Gastrocnemius medialis (tissue), 4 donors: Measurements from ENCODE around the gene ABCF3.
"Not testable (repeated sequence)": the region's sequence is repeated elsewhere in the genome, so short reads cannot be mapped to it uniquely, and the experiment has no call there.

Experiments
- POLR2A ChIP-seq, 2 donors: fragments of 450-650 bp; IDR thresholded peaks; one replicate each; pipeline ENCODE4 v1.6.1; 2017; ENCODE audit warnings: antibody characterized with exemption in 2 of 2, mild to moderate bottlenecking in 2 of 2, moderate library complexity in 2 of 2
- TF ChIP-seq, protein P1 (sequence below), 5 experiments: fragments of 450-650 bp in 3 of 5; fragments of 200-600 bp in 2 of 5; sonication (generic) in 2 of 5; IDR thresholded peaks in 4 of 5; conservative IDR thresholded peaks in 1 of 5; 1 replicate in 4 of 5; 2 replicates in 1 of 5; pipeline ENCODE4 v1.5.1; 2016 to 2019; ENCODE audit warnings: antibody characterized with exemption in 5 of 5, mild to moderate bottlenecking in 3 of 5, moderate library complexity in 3 of 5

DNA sequence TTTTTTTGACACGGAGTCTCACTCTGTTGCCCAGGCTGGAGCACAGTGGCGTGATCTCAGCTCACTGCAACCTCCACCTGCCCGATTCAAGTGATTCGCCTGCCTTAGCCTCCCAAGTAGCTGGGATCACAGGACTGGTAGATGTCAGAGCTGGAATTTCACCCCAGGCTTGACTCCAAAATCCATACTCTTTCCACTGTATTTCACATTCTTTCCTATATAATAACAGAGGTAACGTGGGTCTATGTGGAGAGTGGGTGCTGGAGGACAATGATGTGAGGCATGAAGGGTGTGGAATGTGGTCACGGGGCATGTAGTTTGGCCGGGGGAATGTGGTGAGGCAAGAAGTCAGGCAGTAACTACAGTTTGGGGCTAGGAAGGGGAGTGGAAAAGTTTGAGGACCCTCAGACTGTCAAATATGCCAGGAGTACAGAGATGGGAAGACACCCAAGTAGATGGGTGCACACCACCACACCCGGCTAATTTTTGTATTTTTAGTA lies 23.4 kb upstream of the ABCF3 start:
- TF ChIP-seq, protein P1, sequence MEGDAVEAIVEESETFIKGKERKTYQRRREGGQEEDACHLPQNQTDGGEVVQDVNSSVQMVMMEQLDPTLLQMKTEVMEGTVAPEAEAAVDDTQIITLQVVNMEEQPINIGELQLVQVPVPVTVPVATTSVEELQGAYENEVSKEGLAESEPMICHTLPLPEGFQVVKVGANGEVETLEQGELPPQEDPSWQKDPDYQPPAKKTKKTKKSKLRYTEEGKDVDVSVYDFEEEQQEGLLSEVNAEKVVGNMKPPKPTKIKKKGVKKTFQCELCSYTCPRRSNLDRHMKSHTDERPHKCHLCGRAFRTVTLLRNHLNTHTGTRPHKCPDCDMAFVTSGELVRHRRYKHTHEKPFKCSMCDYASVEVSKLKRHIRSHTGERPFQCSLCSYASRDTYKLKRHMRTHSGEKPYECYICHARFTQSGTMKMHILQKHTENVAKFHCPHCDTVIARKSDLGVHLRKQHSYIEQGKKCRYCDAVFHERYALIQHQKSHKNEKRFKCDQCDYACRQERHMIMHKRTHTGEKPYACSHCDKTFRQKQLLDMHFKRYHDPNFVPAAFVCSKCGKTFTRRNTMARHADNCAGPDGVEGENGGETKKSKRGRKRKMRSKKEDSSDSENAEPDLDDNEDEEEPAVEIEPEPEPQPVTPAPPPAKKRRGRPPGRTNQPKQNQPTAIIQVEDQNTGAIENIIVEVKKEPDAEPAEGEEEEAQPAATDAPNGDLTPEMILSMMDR (IDR thresholded peaks at IDR 0.05 in 4 of 5, conservative IDR thresholded peaks at IDR 0.05 in 1 of 5), result not testable (repeated sequence)
- TF ChIP-seq POLR2A (IDR thresholded peaks at IDR 0.05), result not testable (repeated sequence)
